HL-60 (cell line): ENCODE data around the gene WDR70.

Experiments
- DNase-seq, 2 experiments: peaks; one replicate each; pipeline ENCODE4 v3.0.0-alpha.2; 2010 to 2020; ENCODE audit warnings: low read depth in 1 of 2, low spot score in 1 of 2
- H3K27ac ChIP-seq: fragments of 250-450 bp; sonication (Bioruptor Pico); replicated peaks from 2 replicates; pipeline ENCODE4 v1.5.1; 2020; ENCODE audit warnings: mild to moderate bottlenecking, moderate library complexity
- H3K27me3 ChIP-seq: fragments of 250-450 bp; sonication (Bioruptor Pico); 2 replicates; pipeline ENCODE4 v1.5.1; 2021; ENCODE audit warnings: mild to moderate bottlenecking, moderate library complexity; ENCODE audit not compliant: insufficient read depth, poor library complexity, severe bottlenecking
- H3K4me3 ChIP-seq: replicated peaks from 2 replicates; pipeline ENCODE4 v1.5.1; 2011; ENCODE audit warnings: mild to moderate bottlenecking, control low read depth, low read length; ENCODE audit not compliant: insufficient read depth
- GABPA ChIP-seq: IDR thresholded peaks from 2 replicates; pipeline ENCODE4 v1.6.1; 2012; ENCODE audit warnings: low read depth
- POLR2AphosphoS5 ChIP-seq: IDR thresholded peaks from 2 replicates; pipeline ENCODE4 v1.6.1; 2012; ENCODE audit warnings: low read depth
- SPI1 ChIP-seq: IDR thresholded peaks from 2 replicates; pipeline ENCODE4 v1.6.1; 2012; ENCODE audit warnings: low read depth, mild to moderate bottlenecking, borderline replicate concordance
- TF ChIP-seq, protein P1 (sequence below): IDR thresholded peaks from one replicate; pipeline ENCODE4 v1.5.1; 2011; ENCODE audit warnings: low read length, control low read depth, inconsistent platforms; ENCODE audit not compliant: insufficient read depth
- TF ChIP-seq, protein P2 (sequence below): IDR thresholded peaks from 2 replicates; pipeline ENCODE4 v1.6.1; 2012; ENCODE audit warnings: low read depth; ENCODE audit not compliant: insufficient replicate concordance

WDR70 gene

DNA sequence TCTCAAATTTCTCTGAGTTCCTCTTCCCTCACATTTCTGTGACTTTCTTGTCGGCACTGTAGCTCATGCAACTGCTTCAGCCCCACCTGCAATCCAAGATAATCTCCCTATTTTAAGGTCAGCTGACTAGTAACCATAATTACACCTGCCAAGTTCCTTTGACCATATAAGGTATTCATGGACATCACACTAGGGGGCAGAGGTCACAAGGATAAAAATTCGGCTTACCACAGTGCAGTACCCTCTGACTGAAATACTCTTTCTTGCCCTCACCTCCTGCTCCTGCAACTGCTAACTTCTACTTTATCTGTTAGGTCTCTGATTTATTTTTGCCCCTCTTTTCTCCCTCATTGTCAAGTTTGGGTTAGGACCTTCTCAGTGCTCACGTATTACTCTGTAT is 316.5 kb downstream of the WDR70 start:
- TF ChIP-seq, protein P1, sequence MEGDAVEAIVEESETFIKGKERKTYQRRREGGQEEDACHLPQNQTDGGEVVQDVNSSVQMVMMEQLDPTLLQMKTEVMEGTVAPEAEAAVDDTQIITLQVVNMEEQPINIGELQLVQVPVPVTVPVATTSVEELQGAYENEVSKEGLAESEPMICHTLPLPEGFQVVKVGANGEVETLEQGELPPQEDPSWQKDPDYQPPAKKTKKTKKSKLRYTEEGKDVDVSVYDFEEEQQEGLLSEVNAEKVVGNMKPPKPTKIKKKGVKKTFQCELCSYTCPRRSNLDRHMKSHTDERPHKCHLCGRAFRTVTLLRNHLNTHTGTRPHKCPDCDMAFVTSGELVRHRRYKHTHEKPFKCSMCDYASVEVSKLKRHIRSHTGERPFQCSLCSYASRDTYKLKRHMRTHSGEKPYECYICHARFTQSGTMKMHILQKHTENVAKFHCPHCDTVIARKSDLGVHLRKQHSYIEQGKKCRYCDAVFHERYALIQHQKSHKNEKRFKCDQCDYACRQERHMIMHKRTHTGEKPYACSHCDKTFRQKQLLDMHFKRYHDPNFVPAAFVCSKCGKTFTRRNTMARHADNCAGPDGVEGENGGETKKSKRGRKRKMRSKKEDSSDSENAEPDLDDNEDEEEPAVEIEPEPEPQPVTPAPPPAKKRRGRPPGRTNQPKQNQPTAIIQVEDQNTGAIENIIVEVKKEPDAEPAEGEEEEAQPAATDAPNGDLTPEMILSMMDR, result no peak
- TF ChIP-seq, protein P2, sequence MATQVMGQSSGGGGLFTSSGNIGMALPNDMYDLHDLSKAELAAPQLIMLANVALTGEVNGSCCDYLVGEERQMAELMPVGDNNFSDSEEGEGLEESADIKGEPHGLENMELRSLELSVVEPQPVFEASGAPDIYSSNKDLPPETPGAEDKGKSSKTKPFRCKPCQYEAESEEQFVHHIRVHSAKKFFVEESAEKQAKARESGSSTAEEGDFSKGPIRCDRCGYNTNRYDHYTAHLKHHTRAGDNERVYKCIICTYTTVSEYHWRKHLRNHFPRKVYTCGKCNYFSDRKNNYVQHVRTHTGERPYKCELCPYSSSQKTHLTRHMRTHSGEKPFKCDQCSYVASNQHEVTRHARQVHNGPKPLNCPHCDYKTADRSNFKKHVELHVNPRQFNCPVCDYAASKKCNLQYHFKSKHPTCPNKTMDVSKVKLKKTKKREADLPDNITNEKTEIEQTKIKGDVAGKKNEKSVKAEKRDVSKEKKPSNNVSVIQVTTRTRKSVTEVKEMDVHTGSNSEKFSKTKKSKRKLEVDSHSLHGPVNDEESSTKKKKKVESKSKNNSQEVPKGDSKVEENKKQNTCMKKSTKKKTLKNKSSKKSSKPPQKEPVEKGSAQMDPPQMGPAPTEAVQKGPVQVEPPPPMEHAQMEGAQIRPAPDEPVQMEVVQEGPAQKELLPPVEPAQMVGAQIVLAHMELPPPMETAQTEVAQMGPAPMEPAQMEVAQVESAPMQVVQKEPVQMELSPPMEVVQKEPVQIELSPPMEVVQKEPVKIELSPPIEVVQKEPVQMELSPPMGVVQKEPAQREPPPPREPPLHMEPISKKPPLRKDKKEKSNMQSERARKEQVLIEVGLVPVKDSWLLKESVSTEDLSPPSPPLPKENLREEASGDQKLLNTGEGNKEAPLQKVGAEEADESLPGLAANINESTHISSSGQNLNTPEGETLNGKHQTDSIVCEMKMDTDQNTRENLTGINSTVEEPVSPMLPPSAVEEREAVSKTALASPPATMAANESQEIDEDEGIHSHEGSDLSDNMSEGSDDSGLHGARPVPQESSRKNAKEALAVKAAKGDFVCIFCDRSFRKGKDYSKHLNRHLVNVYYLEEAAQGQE, result no peak
- TF ChIP-seq SPI1 (no peak), GABPA (no peak), POLR2AphosphoS5 (no peak)
- DNase-seq, result no peak
- no peaks in the 10 kb centered on the region for H3K27me3 ChIP-seq
- no peak overlapping the region for H3K27ac ChIP-seq
- no peak overlapping the region for H3K4me3 ChIP-seq

DNA sequence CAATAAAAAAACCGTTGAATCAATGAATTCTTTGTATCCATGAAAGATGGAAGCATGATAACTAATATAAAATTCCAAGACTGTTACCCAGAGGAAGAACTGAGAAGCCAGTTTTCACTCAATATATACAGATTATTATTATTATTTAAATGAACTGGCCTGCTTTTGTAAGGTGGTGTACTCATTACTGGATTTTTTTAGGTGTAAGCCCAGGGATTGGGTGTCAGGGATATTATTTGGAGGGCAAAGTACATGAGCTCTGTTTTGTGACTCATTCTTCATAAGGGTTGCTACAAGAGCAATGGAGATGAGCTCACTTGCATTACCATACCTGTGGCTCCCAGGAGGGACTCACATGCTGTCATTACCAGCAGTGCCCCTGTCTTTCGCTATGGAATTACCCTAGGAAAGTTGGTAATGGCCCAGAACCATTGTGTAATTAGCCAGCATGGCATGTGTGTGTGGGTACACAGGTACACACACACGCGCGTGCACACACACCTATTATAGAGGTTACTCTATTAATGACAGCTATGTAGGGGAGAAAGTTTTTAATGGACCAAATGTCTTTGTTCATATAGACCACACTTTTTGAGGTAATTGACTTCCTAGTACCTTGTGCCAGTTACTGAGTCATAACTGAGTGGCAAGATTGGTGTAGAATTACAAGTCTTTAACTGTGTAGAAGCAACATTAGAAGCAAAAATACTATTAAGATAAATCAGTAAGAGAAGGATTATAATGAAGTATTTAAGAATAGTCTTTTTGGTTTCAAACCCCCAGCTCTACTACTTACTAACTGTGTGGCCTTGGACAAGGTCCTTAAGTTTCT is 317.3 kb downstream of the WDR70 start:
- TF ChIP-seq, protein P2, result no peak
- TF ChIP-seq, protein P1, result no peak
- TF ChIP-seq POLR2AphosphoS5, result no peak
- Histone ChIP-seq H3K27me3 (no peaks in the 10 kb centered on the region), H3K27ac (no peak overlapping the region), H3K4me3 (no peak overlapping the region)
- no peak for DNase-seq

DNA sequence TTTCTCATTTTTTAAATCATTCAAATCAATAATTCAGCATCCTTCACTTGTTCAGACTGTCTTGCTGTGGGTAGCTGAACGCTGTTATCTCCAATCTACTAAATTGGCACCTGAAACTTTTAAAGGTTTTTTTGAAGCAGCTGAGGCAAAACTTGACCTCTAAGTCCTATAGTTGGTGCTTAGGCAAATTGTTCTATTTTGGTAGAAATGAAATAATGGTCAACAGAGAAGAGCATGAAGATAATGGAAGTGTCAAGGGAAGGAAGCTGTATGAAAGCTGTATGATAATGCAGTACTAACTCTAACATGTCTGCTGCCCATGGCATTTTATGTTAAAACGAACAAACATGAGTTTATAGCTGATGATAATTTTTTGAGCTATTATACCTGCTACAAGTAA is 322.8 kb downstream of the WDR70 start:
- DNase-seq, result no peak
- H3K4me3 ChIP-seq, result no peak overlapping the region
- no peak overlapping the region for H3K27ac ChIP-seq
- TF ChIP-seq, protein P1, result no peak
- TF ChIP-seq, protein P2, result no peak
- H3K27me3 ChIP-seq, result no peaks in the 10 kb centered on the region
